ELF-1 (cell line): ENCODE data around the gene MAGI1.
"Not testable (repeated sequence)": the region's sequence is repeated elsewhere in the genome, so short reads cannot be mapped to it uniquely, and the experiment has no call there.

ENCODE experiments used
- DNase-seq: peaks from one replicate; pipeline ENCODE4 v3.0.0-alpha.2; 2016; ENCODE audit warnings: low read depth, low spot score

The MAGI1 gene

GRCh38 chr3:66039590-66039887 is 821 bp upstream of the MAGI1 start:
- peak; percentile 87 for DNase-seq

GRCh38 chr3:66038384-66038725 is 363 bp downstream of the MAGI1 start:
- no peak for DNase-seq

- DNase-seq, result peak; percentile 27
Measured at GRCh38 chr3:66037986-66038369, 740 bp downstream of the MAGI1 start.

GRCh38 chr3:66037330-66037985 is 1.3 kb downstream of the MAGI1 start:
- DNase-seq, result peak; percentile 75

GRCh38 chr3:66036586-66037148 is 2.1 kb downstream of the MAGI1 start:
- DNase-seq, result peak; percentile 82

- peak; percentile 76 for DNase-seq
Measured at GRCh38 chr3:66035763-66036477, 2.8 kb downstream of the MAGI1 start.

- no peak for DNase-seq
Measured at GRCh38 chr3:66033241-66034138, 5.2 kb downstream of the MAGI1 start.

GRCh38 chr3:66031102-66031698 is 7.5 kb downstream of the MAGI1 start:
- no peak for DNase-seq

GRCh38 chr3:66029443-66029842 is 9.3 kb downstream of the MAGI1 start:
- no peak for DNase-seq

- DNase-seq, result no peak
Measured at GRCh38 chr3:66029014-66029413, 9.7 kb downstream of the MAGI1 start.

- no peak for DNase-seq
Measured at GRCh38 chr3:66028457-66028856, 10.3 kb downstream of the MAGI1 start.

GRCh38 chr3:66027099-66027498 is 11.6 kb downstream of the MAGI1 start:
- not testable (repeated sequence) for DNase-seq

- no peak for DNase-seq
Measured at GRCh38 chr3:66023738-66024385, 14.9 kb downstream of the MAGI1 start.

- DNase-seq, result no peak
Measured at GRCh38 chr3:66023229-66023628, 15.5 kb downstream of the MAGI1 start.

GRCh38 chr3:66021731-66022131 is 17.0 kb downstream of the MAGI1 start:
- DNase-seq, result peak; percentile 42

- no peak for DNase-seq
Measured at GRCh38 chr3:66019896-66020295, 18.8 kb downstream of the MAGI1 start.

- DNase-seq, result no peak
Measured at GRCh38 chr3:66018057-66019033, 20.4 kb downstream of the MAGI1 start.

- no peak for DNase-seq
Measured at GRCh38 chr3:66017591-66017990, 21.1 kb downstream of the MAGI1 start.

GRCh38 chr3:66017084-66017483 is 21.6 kb downstream of the MAGI1 start:
- no peak for DNase-seq

- no peak for DNase-seq
Measured at GRCh38 chr3:66015841-66016240, 22.9 kb downstream of the MAGI1 start.
